H9 (cell line): Measurements from ENCODE around the gene MANF. TPM values are rescaled to one million over a fixed set of nuclear protein-coding genes. Genes with fewer than 3 reads are reported as not detected.

Experiments
- DNase-seq: peaks from one replicate; pipeline ENCODE4 v3.0.0-alpha.2; 2017
- H2AFZ ChIP-seq: one replicate; pipeline ENCODE4 v1.6.1; 2013; ENCODE audit warnings: mild to moderate bottlenecking, low read length, control low read depth, moderate library complexity
- H2AK5ac ChIP-seq: 2 replicates; pipeline ENCODE4 v1.6.1; 2013; ENCODE audit warnings: low read length, control low read depth, mixed read lengths; ENCODE audit not compliant: insufficient read length
- H2BK120ac ChIP-seq: one replicate; pipeline ENCODE4 v1.6.1; 2013; ENCODE audit warnings: low read depth, mild to moderate bottlenecking, low read length, control low read depth, inconsistent platforms; ENCODE audit not compliant: poor library complexity, severe bottlenecking
- H2BK12ac ChIP-seq: 2 replicates; pipeline ENCODE4 v1.6.1; 2013; ENCODE audit warnings: low read length, control low read depth, mixed read lengths, low read depth; ENCODE audit not compliant: insufficient read length
- H2BK15ac ChIP-seq: 2 replicates; pipeline ENCODE4 v1.6.1; 2013; ENCODE audit warnings: low read depth, low read length, control low read depth
- H2BK20ac ChIP-seq: one replicate; pipeline ENCODE4 v1.6.1; 2013; ENCODE audit warnings: low read depth, mild to moderate bottlenecking, low read length, control low read depth, inconsistent platforms; ENCODE audit not compliant: poor library complexity, severe bottlenecking
- H2BK5ac ChIP-seq: 2 replicates; pipeline ENCODE4 v1.6.1; 2013; ENCODE audit warnings: low read length, control low read depth, mixed read lengths; ENCODE audit not compliant: insufficient read length
- H3K14ac ChIP-seq: 2 replicates; pipeline ENCODE4 v1.6.1; 2013; ENCODE audit warnings: low read length, control low read depth; ENCODE audit not compliant: insufficient read depth
- H3K18ac ChIP-seq: 2 replicates; pipeline ENCODE4 v1.6.1; 2013; ENCODE audit warnings: low read depth, mild to moderate bottlenecking, mixed read lengths, low read length, control low read depth; ENCODE audit not compliant: insufficient read length
- H3K23ac ChIP-seq: 2 replicates; pipeline ENCODE4 v1.6.1; 2013; ENCODE audit warnings: low read length, control low read depth, mixed read lengths, low read depth; ENCODE audit not compliant: insufficient read length
- H3K23me2 ChIP-seq: 2 replicates; pipeline ENCODE4 v1.6.1; 2013; ENCODE audit warnings: low read depth, mild to moderate bottlenecking, mixed read lengths, low read length, control low read depth; ENCODE audit not compliant: insufficient read length, poor library complexity, severe bottlenecking
- H3K27ac ChIP-seq: 2 replicates; pipeline ENCODE4 v1.5.1; 2013; ENCODE audit warnings: low read length, control low read depth, mixed read lengths, low read depth; ENCODE audit not compliant: insufficient read length
- H3K27me3 ChIP-seq: 2 replicates; pipeline ENCODE4 v1.6.1; 2013; ENCODE audit warnings: low read length, control low read depth, inconsistent platforms; ENCODE audit not compliant: insufficient read depth
- H3K4ac ChIP-seq: 2 replicates; pipeline ENCODE4 v1.6.1; 2013; ENCODE audit warnings: low read depth, mild to moderate bottlenecking, control low read depth, inconsistent platforms, low read length, moderate library complexity
- H3K4me1 ChIP-seq: 2 replicates; pipeline ENCODE4 v1.6.1; 2013; ENCODE audit warnings: low read length, control low read depth, inconsistent platforms; ENCODE audit not compliant: insufficient read depth
- H3K4me2 ChIP-seq: 2 replicates; pipeline ENCODE4 v1.6.1; 2013; ENCODE audit warnings: low read length, control low read depth, mixed read lengths; ENCODE audit not compliant: insufficient read length, insufficient read depth
- H3K56ac ChIP-seq: 2 replicates; pipeline ENCODE4 v1.6.1; 2013; ENCODE audit warnings: low read depth, mild to moderate bottlenecking, mixed read lengths, low read length, control low read depth; ENCODE audit not compliant: insufficient read length
- H3K79me1 ChIP-seq: 2 replicates; pipeline ENCODE4 v1.6.1; 2013; ENCODE audit warnings: low read depth, mild to moderate bottlenecking, moderate library complexity, low read length, control low read depth, inconsistent platforms; ENCODE audit not compliant: insufficient read depth, poor library complexity, severe bottlenecking
- H3K79me2 ChIP-seq: 2 replicates; pipeline ENCODE4 v1.6.1; 2013; ENCODE audit warnings: low read length, control low read depth, inconsistent platforms; ENCODE audit not compliant: insufficient read depth
- H3K9ac ChIP-seq: 2 replicates; pipeline ENCODE4 v1.6.1; 2013; ENCODE audit warnings: low read length, control low read depth, mixed read lengths; ENCODE audit not compliant: insufficient read length; ENCODE audit errors: extremely low read depth
- H3K9me3 ChIP-seq: one replicate; pipeline ENCODE4 v1.6.1; 2013; ENCODE audit warnings: low read depth, low read length, inconsistent platforms; ENCODE audit not compliant: control insufficient read depth
- H3T11ph ChIP-seq: one replicate; pipeline ENCODE4 v1.6.1; 2013; ENCODE audit warnings: mild to moderate bottlenecking, low read length, control low read depth, inconsistent platforms
- H4K20me1 ChIP-seq: one replicate; pipeline ENCODE4 v1.6.1; 2013; ENCODE audit not compliant: control insufficient read depth, insufficient read length, insufficient read depth
- H4K5ac ChIP-seq: 2 replicates; pipeline ENCODE4 v1.6.1; 2013; ENCODE audit warnings: low read depth, mild to moderate bottlenecking, mixed read lengths, low read length, control low read depth; ENCODE audit not compliant: insufficient read length
- H4K8ac ChIP-seq: replicated peaks from 2 replicates; pipeline ENCODE4 v1.6.1; 2013; ENCODE audit warnings: low read length, control low read depth, mixed read lengths, low read depth; ENCODE audit not compliant: insufficient read length
- H4K91ac ChIP-seq: 2 replicates; pipeline ENCODE4 v1.6.1; 2013; ENCODE audit warnings: low read depth, mild to moderate bottlenecking, moderate library complexity, mixed read lengths, low read length, control low read depth; ENCODE audit not compliant: insufficient read length
- H3K27ac Mint-ChIP-seq, 3 experiments: 2 replicates in 2 of 3; 3 replicates in 1 of 3; pipeline ENCODE4 v1.8.0; 2020 to 2021; ENCODE audit warnings: mixed read lengths in 3 of 3, mild to moderate bottlenecking in 1 of 3, moderate library complexity in 1 of 3
- H3K27me3 Mint-ChIP-seq: 2 replicates; pipeline ENCODE4 v1.8.0; 2021; ENCODE audit warnings: low read depth, mild to moderate bottlenecking, moderate library complexity, mixed read lengths
- H3K36me3 Mint-ChIP-seq, 3 experiments: 2 replicates in 2 of 3; 3 replicates in 1 of 3; pipeline ENCODE4 v1.8.0; 2020 to 2021; ENCODE audit warnings: low read depth in 3 of 3, mixed read lengths in 3 of 3; ENCODE audit not compliant: insufficient read depth in 1 of 3
- H3K4me1 Mint-ChIP-seq, 2 experiments: 2 replicates each; pipeline ENCODE4 v1.8.0; 2020; ENCODE audit warnings: mixed read lengths in 2 of 2
- H3K4me3 Mint-ChIP-seq, 2 experiments: 2 replicates in 1 of 2; 3 replicates in 1 of 2; pipeline ENCODE4 v1.8.0; 2020 to 2021; ENCODE audit warnings: mild to moderate bottlenecking in 2 of 2, mixed read lengths in 2 of 2, moderate library complexity in 1 of 2
- H3K9me3 Mint-ChIP-seq, 2 experiments: 2 replicates in 1 of 2; 3 replicates in 1 of 2; pipeline ENCODE4 v1.8.0; 2020; ENCODE audit warnings: mild to moderate bottlenecking in 2 of 2, mixed read lengths in 2 of 2, moderate library complexity in 1 of 2
- CTCF ChIP-seq: fragments of 200-600 bp; sonication (generic); conservative IDR thresholded peaks from 3 replicates; pipeline ENCODE4 v1.8.0; 2021; ENCODE audit warnings: antibody characterized with exemption, mild to moderate bottlenecking
- WGBS: extraction: QIAGEN DNeasy Blood & Tissue Kit; methylation state at CpG from one replicate; pipeline ENCODE4 v1.1.7; 2013; ENCODE audit warnings: missing lambda C conversion rate, low lambda C conversion rate, mixed read lengths; ENCODE audit not compliant: insufficient read length; ENCODE audit errors: extremely low coverage; 5-methylcytosine and 5-hydroxymethylcytosine counted together
- total RNA-seq: library from RNA; stranded (reverse); gene quantifications from 2 replicates; pipeline ENCODE4 v1.2.1, GENCODE V29; 2021

Gene MANF
- total RNA-seq, 1 experiment from 2014 or later: 148 TPM

GRCh38 chr3:51354731-51355615 lies 30.1 kb upstream of the MANF start:
- Histone ChIP-seq H3K27me3 (no peaks in the 10 kb centered on the region), H4K20me1 (no peaks in the 10 kb centered on the region), H3K4me1 (no peaks in the 10 kb centered on the region), H2AFZ (no peak overlapping the region), H3K23ac (no peak overlapping the region), H4K8ac (no peak overlapping the region), H3K9me3 (no peaks in the 10 kb centered on the region), H3K9ac (no peak overlapping the region), H3K18ac (no peak overlapping the region), H2BK15ac (no peak overlapping the region), H2BK120ac (no peak overlapping the region), H3K79me2 (no peaks in the 10 kb centered on the region), H3K14ac (no peak overlapping the region), H3K23me2 (no peaks in the 10 kb centered on the region), H2BK20ac (no peak overlapping the region), H2AK5ac (no peak overlapping the region), H3T11ph (no peak overlapping the region), H3K79me1 (no peaks in the 10 kb centered on the region), H3K4me2 (no peak overlapping the region), H2BK12ac (no peak overlapping the region), H3K56ac (no peak overlapping the region), H2BK5ac (no peak overlapping the region), H4K5ac (no peak overlapping the region), H4K91ac (no peak overlapping the region), H3K4ac (no peak overlapping the region), H3K27ac (no peak overlapping the region)
- no peak for TF ChIP-seq CTCF
- H3K4me1 Mint-ChIP-seq: peaks cover 0 to 7% of the 10 kb centered on the region in 2 experiments; a peak in 2 of 4 replicates
- H3K27me3 Mint-ChIP-seq: no peaks in the 10 kb centered on the region
- H3K4me3 Mint-ChIP-seq: no peak overlapping the region
- H3K27ac Mint-ChIP-seq: peak overlapping the region in 2 of 3 experiments; percentile 52 to 55; a peak in 3 of 7 replicates
- no CpG with 5 or more reads among the region's 9 CpGs for WGBS
- H3K9me3 Mint-ChIP-seq: no peaks in the 10 kb centered on the region
- H3K36me3 Mint-ChIP-seq: peaks cover 0 to 17% (median 0%) of the 10 kb centered on the region in 3 experiments; a peak in 2 of 7 replicates
- DNase-seq: no peak
